Inferior parietal cortex (tissue), 1 donor: ENCODE data around the gene KATNB1.
A peak's percentile ranks its signal among the peaks of the same experiment; 100 is the strongest.
"Not testable (repeated sequence)": the region's sequence is repeated elsewhere in the genome, so short reads cannot be mapped to it uniquely, and the experiment has no call there.

Source experiments
- DNase-seq: peaks from one replicate; pipeline ENCODE4 v3.0.0-alpha.2; 2016; ENCODE audit errors: extremely low spot score

The KATNB1 gene

GRCh38 chr16:57701759-57702371 is 33.7 kb upstream of the KATNB1 start:
- DNase-seq, result no peak

DNA sequence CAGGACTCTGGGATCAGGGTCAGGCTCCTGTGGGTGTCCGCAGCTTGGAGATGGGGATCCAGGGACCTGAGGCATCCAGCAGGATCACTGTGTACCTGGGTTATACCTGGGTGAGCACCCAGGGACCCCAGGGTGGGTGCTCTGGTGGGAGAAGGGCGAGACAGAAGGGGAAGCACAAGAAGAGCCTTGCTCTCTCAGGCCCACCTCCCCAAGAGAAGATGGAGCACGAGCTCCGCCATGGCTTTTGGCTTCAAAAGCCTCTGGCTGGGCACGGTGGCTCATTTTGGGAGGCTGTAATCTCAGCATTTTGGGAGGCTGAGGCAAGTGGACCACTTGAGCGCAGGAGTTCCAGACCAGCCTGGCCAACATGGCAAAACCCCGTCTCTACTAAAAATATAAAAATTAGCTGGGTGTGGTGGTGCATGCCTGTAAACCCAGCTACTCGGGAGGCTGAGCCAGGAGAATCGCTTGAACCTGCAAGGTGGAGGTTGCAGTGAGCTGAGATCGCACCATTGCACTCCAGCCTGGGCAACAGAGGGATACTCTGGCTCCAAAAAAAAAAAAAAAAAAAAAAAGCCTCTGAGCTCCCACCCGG is 32.1 kb upstream of the KATNB1 start:
- no peak for DNase-seq

DNA sequence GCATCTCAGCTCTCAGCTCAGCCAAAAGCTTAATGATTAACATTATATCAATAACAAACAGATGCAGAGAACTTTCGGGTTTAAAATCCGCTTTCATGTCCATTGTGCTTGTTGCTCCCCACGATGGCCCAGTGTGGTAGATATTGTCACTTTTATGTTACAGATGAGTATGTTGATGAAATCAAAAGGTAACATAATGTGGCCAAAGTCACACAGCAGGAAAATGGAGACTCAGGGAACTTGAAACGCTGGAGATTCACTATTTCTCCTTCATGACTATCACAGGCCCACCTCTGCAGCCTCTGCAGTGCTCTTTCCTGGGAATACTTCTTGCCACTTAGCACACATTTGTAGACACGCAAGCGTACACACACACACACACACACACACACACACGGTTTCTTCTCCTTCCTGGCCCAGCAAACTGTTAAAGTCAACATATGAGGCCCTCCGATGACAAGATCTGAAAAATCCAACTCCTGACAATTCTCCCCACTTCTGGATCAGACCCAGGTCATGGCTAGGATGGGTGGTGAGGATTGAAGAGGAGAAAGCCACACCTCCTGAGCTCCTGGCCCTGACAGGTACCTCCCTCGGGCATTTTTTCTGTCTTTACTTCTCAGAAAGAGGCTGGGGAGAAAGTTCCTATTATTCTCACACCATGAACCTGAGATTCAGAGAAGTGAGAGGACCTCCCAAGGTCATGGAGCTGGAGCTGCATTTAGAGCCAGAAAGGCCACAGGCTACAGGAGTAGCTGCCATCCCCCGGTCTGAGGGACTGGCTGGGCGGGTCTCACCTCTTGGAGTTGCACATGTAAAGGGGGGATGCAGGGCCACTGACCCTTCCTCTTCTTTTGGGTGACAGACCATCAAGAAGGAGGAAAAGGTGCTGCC is 31.3 kb upstream of the KATNB1 start:
- DNase-seq, result no peak

DNA sequence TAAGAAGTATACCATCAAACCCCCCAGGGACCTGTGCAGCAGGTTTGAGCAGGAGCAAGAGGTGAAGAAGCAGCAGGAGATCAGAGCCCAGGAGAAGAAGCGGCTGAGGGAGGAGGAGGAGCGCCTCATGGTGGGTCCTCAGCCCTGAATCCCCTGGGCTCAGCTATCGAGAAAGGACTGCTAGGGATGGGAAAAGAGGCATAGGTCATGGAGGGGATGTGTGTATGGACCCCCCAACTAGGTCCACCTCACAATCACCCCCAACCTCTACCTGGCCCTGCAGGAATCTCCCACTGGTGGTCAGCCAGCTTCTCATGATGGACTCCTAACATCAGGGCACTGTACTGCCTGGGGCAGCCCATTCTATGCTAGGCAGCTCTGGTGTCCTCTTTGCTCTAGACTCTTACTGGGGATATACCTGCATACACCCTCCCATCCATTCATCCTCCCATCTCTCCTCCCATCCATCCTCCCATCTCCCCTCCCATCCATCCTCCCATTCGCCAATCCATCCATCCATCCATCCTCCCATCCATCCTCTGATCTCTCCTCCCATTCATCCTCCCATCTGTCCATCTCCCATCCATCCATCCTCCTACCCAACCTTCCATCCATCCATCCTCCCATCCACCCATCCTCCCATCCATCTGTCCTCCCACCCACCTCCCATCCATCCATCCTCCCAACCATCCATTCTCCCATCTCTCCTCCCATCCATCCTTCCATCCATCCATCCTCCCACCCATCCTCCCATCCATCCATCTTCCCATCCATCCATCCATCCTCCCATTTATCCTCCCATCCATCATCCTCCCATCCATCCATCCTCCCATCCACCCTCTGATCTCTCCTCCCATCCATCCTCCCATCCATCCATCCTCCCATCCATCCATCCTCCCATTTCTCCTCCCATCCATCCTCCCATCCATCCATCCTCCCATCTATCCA is 30.4 kb upstream of the KATNB1 start:
- no peak for DNase-seq

DNA sequence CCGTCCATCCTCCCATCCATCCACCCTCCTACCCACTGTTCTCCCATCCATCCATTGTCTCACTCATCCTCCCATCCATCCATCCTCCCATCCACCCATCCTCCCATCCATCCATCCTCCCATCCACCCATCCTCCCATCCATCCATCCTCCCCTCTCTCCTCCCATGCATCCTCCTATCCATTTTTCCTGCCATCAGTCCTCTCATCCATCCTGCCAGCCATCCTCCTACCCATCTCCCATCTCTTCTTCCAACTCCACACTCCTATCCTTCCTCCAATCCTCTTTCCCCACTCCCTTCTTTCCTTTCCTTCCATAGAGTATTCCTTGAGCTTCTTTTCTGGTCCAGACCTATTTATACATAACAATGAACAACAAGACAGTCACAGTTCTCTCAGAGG is 28.9 kb upstream of the KATNB1 start:
- no peak for DNase-seq

- no peak for DNase-seq
These were observed 28.2 kb upstream of the KATNB1 start for GRCh38 chr16:57707331-57707730.

GRCh38 chr16:57708168-57708567 is 27.4 kb upstream of the KATNB1 start:
- DNase-seq, result no peak

- DNase-seq, result no peak
These were observed 25.9 kb upstream of the KATNB1 start for GRCh38 chr16:57709663-57710062.

- DNase-seq, result no peak
These were observed 24.2 kb upstream of the KATNB1 start for GRCh38 chr16:57711346-57711745.

GRCh38 chr16:57711993-57712392 is 23.6 kb upstream of the KATNB1 start:
- DNase-seq, result no peak

DNA sequence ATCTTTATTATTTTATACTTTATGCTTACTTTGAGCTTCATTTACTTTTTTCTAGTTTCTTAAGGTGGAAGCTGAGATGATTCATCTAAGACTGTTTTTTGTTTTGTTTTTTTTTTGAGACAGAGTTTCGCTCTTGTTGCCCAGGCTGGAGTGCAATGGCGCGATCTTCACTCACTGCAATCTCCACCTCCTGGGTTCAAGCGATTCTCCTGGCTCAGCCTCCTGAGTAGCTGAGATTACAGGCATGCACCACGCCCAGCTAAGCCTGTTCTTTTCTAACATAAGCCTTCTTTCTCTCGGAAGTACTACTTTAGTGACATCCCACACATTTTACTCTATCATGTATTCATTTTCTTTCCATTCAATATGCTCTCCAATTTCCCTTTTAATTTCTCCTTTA is 23.0 kb upstream of the KATNB1 start:
- not testable (repeated sequence) for DNase-seq

DNA sequence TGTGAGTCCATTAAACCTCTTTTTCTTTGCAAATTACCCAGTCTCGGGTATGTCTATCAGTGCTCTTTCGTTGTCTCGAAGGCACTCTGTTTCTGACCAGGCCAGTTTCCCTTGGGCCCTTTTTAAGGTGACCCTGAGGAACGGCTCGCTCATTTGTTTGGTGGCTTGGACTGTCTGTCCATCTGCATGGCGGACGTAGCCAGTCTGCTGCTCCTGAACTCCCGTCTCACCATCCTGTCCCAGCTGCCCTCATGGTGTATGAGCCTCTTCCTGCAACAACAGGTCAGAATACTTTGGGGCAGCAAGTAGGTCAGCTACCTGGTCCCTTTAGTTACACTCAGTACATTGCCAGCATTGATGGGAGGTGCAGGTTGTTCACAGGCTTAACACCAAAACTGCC is 22.0 kb upstream of the KATNB1 start:
- DNase-seq, result no peak

- no peak for DNase-seq
These were observed 21.5 kb upstream of the KATNB1 start for GRCh38 chr16:57714047-57714446.

GRCh38 chr16:57720142-57720575 is 15.4 kb upstream of the KATNB1 start:
- DNase-seq, result peak; percentile 31

DNA sequence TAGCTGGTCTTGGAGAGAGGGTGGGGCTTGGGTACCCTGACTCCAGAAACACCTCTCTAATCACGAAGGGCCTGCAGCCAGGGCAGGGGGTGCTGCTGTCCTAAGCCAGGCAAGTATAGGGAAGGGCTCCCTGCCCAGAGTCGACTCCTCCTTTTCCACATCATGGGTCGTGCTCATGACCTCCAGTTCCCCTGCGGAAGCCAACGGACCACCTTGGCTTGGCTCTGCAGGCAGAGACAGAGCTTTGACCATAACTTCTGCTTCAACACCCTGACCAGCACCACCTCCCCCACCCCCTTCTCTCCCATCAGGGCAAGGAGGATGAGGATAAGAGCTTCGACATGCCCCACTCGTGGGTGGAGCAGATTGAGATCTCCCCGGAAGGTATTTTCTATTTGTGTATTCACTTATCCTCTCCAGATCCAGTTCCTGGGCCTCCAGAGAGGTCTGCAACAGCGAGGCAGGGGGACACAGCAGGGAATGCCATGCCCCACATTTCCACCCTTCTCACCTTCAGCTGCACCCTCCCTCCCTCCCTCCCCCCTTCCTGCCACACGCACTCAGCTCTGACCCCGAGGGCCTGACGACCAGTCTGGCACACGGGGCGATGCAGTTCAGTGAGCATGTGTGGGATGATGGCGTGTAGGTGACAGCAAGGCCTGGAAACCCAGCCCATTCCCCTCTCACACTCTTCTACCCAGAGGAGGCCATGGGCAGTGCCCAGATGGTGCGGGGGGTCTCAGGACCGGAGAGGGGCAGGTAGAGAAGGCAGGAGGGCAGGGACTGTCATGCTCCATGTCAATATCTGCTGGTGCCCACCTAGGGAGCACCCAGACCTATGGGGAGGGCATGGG is 14.0 kb upstream of the KATNB1 start:
- DNase-seq, result no peak

GRCh38 chr16:57722210-57722499 is 13.4 kb upstream of the KATNB1 start:
- no peak for DNase-seq

DNA sequence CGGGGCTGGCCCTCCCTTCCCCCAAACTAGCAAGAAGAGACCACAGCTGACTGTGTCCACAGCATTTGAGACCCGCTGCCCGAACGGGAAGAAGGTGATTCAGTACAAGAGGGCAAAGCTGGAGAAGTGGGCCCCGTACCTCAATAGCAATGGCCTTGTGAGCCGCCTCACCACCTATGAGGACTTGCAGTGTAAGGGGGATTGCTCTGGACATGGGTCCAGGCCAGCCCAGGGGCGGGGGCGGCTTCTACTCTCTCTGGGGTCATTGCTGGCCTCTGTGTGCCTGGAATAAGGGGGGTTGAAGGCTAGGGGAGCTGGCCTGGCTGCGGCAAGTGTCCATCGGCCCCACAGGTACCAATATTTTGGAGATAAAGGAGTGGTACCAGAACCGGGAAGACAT is 12.9 kb upstream of the KATNB1 start:
- DNase-seq, result no peak

DNA sequence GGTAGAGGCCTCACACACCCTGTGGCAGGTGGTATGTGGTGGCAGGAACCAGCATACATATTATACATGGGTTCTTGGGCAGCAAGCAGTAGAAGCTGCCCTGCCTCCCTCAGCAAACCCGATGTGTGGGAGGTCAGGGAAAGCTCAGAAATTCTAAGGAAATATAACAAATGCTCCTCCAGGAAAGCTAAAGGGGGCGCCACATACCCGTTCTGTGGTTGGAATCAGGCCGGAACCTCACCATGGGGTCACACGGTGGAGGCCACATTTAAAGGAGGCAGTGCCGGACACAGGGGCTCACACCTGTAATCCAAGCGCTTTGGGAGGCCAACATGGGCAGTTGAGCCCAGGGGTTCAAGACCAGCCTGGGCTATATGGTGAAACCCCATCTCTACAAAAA is 12.4 kb upstream of the KATNB1 start:
- DNase-seq, result no peak

- DNase-seq, result no peak
These were observed 11.0 kb upstream of the KATNB1 start for GRCh38 chr16:57724531-57724930.

GRCh38 chr16:57725151-57725550 is 10.4 kb upstream of the KATNB1 start:
- no peak for DNase-seq

- DNase-seq, result no peak
These were observed 10.0 kb upstream of the KATNB1 start for GRCh38 chr16:57725554-57725953.
